ENCODE measurements around the gene CTNNA1. TPM values are rescaled to one million over a fixed set of nuclear protein-coding genes. Genes with fewer than 3 reads are reported as not detected.

CTNNA1 gene
- total and polyA plus RNA-seq, 2 of the 8 experiments (the other 6 are each of a cell fraction or from before 2014, with no cell fraction given), result 115 to 349 TPM

DNA sequence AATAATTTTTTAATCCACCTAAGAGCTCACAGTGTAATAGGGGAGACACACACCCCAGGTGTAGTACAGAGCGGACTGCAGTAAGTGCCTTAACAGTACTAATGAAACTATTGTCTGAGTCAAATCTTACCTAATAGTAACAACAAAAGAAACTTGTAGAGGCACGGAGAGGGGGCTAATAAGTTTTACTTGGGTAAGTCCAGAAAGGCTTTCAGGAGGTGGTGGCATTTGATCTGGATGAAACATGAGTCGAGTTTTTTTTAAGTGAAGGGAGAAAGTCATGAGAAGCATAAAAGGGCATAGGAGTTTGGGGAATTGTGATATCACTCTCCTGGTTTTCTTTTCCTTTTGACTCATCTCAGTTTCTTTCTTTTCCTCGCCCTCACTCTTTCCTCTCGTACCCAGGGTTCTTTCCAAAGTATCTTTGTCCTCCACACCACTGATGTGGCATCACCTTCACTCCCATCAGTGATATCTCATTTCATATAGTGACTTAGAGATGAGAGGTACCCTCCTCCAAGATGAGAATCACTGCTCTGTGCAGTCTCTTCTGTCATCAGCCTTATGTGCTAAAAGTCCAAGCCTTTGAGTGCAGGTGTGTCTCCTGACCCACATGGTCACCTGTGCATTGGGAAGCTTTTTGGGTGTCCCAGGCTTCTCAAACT is 2.0 kb downstream of the CTNNA1 start:
- Histone ChIP-seq H3K79me2 (ENCODE audit: control insufficient read depth in 1 of 2, insufficient read depth in 2 of 2, low read length in 2 of 2) (peaks cover 48 to 62% of the 10 kb centered on the region in 2 experiments), H3K36me3 (ENCODE audit: control insufficient read depth in 2 of 4, insufficient read depth in 4 of 4, low read length in 3 of 4) (peaks cover 0 to 31% (median 13%) of the 10 kb centered on the region in 4 experiments; a peak in 3 of 8 replicates), H2AK5ac (ENCODE audit: low read depth, low read length) (peak overlapping the region; percentile 34; the same call in 1 of the 2 replicates), H3K79me1 (ENCODE audit: low read depth, low read length) (peaks cover 5% of the 10 kb centered on the region; the same call in 1 of the 2 replicates), H3K23me2 (ENCODE audit: low read depth, low read length) (peaks cover 11% of the 10 kb centered on the region; the same call in 1 of the 2 replicates), H3K14ac (ENCODE audit: insufficient read length) (no peak overlapping the region), H2BK20ac (ENCODE audit: low read length) (no peak overlapping the region), H4K91ac (replicated peaks; ENCODE audit: insufficient read length, low read length) (no peak overlapping the region), H3K27me3 (replicated peaks in 1 of 4; ENCODE audit: control insufficient read depth in 3 of 4, extremely low read depth in 1 of 4, insufficient read depth in 3 of 4, low read length in 3 of 4) (no peaks in the 10 kb centered on the region), H3K4me1 (replicated peaks in 1 of 4; ENCODE audit: control insufficient read depth in 3 of 4, insufficient read depth in 4 of 4, low read length in 3 of 4) (peaks cover 2 to 11% (median 9%) of the 10 kb centered on the region in 4 experiments; a peak in 5 of 7 replicates), H2BK12ac (ENCODE audit: low read depth, low read length) (0 out of 2 replicates have a peak overlapping the region, but pooled peaks have one; percentile 62), H3K4me2 (ENCODE audit: insufficient read depth in 1 of 2, low read depth in 2 of 2, low read length in 2 of 2) (peak overlapping the region; percentile 79 to 98), H2AFZ (ENCODE audit: low read length) (no peak overlapping the region), H3K18ac (ENCODE audit: extremely low read depth, low read length) (no peak overlapping the region), H3K9ac (replicated peaks in 1 of 4; ENCODE audit: extremely low read depth in 1 of 4, low read depth in 3 of 4, low read length in 3 of 4) (no peak overlapping the region), H3K56ac (replicated peaks; ENCODE audit: insufficient read length, low read depth, low read length) (no peak overlapping the region), H3K4me3 (ENCODE audit: extremely low read depth in 1 of 4, insufficient read depth in 2 of 4, low read depth in 3 of 4, low read length in 4 of 4) (peak overlapping the region; percentile 74 to 91 (median 82); a peak in 5 of 8 replicates), H2BK5ac (ENCODE audit: low read depth, low read length) (no peak overlapping the region), H3K4ac (replicated peaks; ENCODE audit: insufficient read length, low read depth, low read length) (no peak overlapping the region), H4K8ac (ENCODE audit: extremely low read depth, insufficient read depth, low read length) (no peak overlapping the region), H3K9me3 (ENCODE audit: insufficient read depth in 2 of 2, low read depth in 1 of 2, low read length in 1 of 2) (peaks cover 8 to 10% of the 10 kb centered on the region in 2 experiments; a peak in 3 of 4 replicates), H4K20me1 (replicated peaks in 1 of 2; ENCODE audit: control insufficient read depth in 1 of 2, insufficient read depth in 2 of 2, low read length in 2 of 2) (peaks cover 5 to 21% of the 10 kb centered on the region in 2 experiments), H3K27ac (ENCODE audit: low read depth, low read length) (no peak overlapping the region), H2BK120ac (replicated peaks; ENCODE audit: low read depth, low read length) (no peak overlapping the region), H3K23ac (ENCODE audit: insufficient read length) (no peak overlapping the region), H4K5ac (ENCODE audit: insufficient read length, low read depth, low read length) (no peak overlapping the region), H2BK15ac (ENCODE audit: low read length) (no peak overlapping the region)
- DNase-seq (ENCODE audit: low read depth in 1 of 2, low spot score in 2 of 2) (no peak), FAIRE-seq (no peak)
- WGBS, 2 experiments (ENCODE audit: extremely low coverage in 1 of 2, insufficient coverage in 1 of 2, insufficient read length in 1 of 2, insufficient replicate concordance in 2 of 2, low coverage in 1 of 2, low lambda C conversion rate in 2 of 2, missing lambda C conversion rate in 1 of 2), result 76% methylated on average over 5 of the region's 5 CpGs; no CpG with 5 or more reads in 1 of the 2 experiments
- ChIA-PET POLR2A (ENCODE audit: partially characterized antibody) (interaction anchor here (1.4 to 3.6 kb wide), 4 partner anchors 9 to 34 kb away, joined by 4 to 9 read pairs (median 7); no protein-coding TSS in a partner anchor), CTCF (ENCODE audit: partially characterized antibody) (interaction anchor here (1.7 to 2.0 kb wide), 2 partner anchors 35 to 114 kb away, joined by 5 to 6 read pairs; no protein-coding TSS in a partner anchor)
- TF ChIP-seq TEAD4 (IDR thresholded peaks at IDR 0.05; ENCODE audit: low read depth, low read length) (no peak), SP2 (IDR thresholded peaks at IDR 0.05; ENCODE audit: low read length) (no peak), MAFK (IDR thresholded peaks at IDR 0.05; ENCODE audit: low read depth, low read length) (no peak), POU5F1 (IDR thresholded peaks at IDR 0.05; ENCODE audit: low read depth, low read length) (no peak), JUND (IDR thresholded peaks at IDR 0.05; ENCODE audit: low read length) (no peak), EP300 (IDR thresholded peaks at IDR 0.05; ENCODE audit: borderline replicate concordance in 1 of 2, low read depth in 2 of 2, low read length in 2 of 2) (no peak), JUN (IDR thresholded peaks at IDR 0.05; ENCODE audit: low read depth, low read length) (no peak), GABPA (IDR thresholded peaks at IDR 0.05; ENCODE audit: borderline replicate concordance, insufficient read depth, low read length) (no peak), BCL11A (IDR thresholded peaks at IDR 0.05; ENCODE audit: low read depth in 2 of 2, low read length in 2 of 2) (no peak), RFX5 (IDR thresholded peaks at IDR 0.05; ENCODE audit: borderline replicate concordance, low read depth, low read length) (no peak), ASH2L (IDR thresholded peaks at IDR 0.05; ENCODE audit: low read length) (no peak), SRF (IDR thresholded peaks at IDR 0.05; ENCODE audit: low read depth, low read length) (no peak), SIX5 (IDR thresholded peaks at IDR 0.05; ENCODE audit: low read depth, low read length) (no peak)
